Astrocyte of the spinal cord (primary cell): ENCODE results near the gene ZDHHC20.

Experiments
- DNase-seq: peaks from one replicate; pipeline ENCODE4 v3.0.0; 2011; ENCODE audit warnings: low read depth, low spot score
- H3K4me3 ChIP-seq: 2 replicates; pipeline ENCODE4 v1.5.1; 2011; ENCODE audit warnings: low read depth, mild to moderate bottlenecking, low read length, moderate library complexity
- in situ Hi-C: cut with HindIII; loops from 2 replicates; pipeline ENCODE4 v1.10.0; 2017; ENCODE audit warnings: low sequenced_read_pairs
- TF ChIP-seq, protein P1 (sequence below): IDR thresholded peaks from 2 replicates; pipeline ENCODE4 v1.5.1; 2012; ENCODE audit warnings: low read depth, mild to moderate bottlenecking, low read length, inconsistent platforms

ZDHHC20 gene

DNA sequence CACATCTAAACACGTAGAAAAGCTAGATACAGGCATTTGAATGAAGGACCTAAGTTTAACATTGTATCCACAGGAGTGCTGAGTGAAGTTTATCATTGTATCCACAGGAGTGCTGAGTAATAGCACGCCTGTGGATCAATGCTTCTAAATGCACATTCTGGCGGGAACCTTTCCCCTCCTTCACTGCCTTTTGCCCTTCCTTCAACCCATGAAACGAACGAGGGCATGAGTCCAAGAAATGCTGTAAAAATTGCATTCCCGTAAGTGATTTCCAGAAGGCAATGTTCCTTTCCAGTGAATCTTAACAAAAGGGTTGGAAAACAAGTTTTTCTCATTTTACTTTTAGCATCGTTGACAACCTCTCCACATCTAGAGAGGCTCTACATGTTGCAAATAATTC, 88.1 kb downstream of the ZDHHC20 start:
- in situ Hi-C loops: no loop called here
- peak; percentile 22 for DNase-seq
- TF ChIP-seq, protein P1, sequence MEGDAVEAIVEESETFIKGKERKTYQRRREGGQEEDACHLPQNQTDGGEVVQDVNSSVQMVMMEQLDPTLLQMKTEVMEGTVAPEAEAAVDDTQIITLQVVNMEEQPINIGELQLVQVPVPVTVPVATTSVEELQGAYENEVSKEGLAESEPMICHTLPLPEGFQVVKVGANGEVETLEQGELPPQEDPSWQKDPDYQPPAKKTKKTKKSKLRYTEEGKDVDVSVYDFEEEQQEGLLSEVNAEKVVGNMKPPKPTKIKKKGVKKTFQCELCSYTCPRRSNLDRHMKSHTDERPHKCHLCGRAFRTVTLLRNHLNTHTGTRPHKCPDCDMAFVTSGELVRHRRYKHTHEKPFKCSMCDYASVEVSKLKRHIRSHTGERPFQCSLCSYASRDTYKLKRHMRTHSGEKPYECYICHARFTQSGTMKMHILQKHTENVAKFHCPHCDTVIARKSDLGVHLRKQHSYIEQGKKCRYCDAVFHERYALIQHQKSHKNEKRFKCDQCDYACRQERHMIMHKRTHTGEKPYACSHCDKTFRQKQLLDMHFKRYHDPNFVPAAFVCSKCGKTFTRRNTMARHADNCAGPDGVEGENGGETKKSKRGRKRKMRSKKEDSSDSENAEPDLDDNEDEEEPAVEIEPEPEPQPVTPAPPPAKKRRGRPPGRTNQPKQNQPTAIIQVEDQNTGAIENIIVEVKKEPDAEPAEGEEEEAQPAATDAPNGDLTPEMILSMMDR: no peak
- H3K4me3 ChIP-seq: no peak overlapping the region

DNA sequence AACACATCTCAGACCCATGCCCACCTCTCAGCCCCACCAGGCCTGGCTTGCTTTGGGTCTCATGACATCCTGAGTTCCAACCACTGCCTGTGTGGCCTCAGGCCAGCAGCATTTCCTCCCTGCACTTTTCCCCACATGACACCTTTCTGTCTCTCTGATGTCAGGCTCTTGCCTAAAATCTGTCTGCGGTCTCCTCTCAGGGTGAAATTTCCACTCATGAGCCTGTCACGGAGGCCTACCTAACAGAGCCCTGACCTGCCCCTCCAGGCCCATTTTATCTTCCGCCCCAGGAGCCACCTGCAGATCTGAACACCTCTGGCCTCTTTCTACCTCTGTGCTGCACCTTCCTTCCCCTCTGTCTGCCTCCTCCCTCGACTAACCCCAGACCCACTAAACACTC, 93.5 kb downstream of the ZDHHC20 start:
- no peak overlapping the region for H3K4me3 ChIP-seq
- TF ChIP-seq, protein P1: no peak
- in situ Hi-C loops: no loop called here
- DNase-seq: no peak

DNA sequence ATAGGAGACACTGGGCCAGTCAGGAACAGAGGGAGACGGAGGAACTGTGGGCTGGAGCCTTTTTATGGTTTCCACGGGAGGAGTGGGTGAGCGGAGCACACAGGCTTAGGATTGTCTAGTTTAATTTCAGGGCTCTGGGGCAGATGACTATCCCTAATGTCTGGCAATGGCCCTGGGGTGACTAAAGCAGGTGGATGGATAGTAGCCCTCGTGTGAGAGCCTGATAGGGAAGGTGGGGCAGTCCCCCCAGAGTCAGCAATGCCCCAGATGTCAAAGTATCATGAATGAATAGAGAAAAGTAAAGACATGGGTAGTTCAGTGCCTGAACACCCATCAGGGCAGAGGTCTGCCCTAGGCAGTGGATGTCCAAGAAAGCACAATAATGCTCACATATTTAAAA, 94.2 kb downstream of the ZDHHC20 start:
- in situ Hi-C loops: no loop called here
- TF ChIP-seq, protein P1: no peak
- DNase-seq: no peak

DNA sequence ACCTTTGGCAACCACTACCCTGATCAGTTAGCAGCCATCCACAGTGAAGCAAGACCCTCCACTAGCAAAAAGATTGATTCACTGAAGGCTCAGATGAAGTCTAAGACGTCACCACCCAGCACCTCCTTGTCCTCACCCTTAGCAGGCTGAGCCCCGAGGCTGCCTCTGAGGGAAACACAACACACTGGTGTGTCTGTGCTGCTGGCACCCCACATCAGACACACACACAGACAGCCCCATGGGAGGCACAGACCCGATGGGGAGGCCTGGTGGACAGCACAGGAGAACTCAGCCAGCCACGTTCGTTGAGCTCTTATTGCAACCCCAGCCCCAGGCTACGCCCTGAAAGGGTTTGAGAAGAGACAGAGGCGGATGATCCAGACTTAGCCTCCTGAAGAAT, 94.7 kb downstream of the ZDHHC20 start:
- no peak for DNase-seq
- no peak overlapping the region for H3K4me3 ChIP-seq
- TF ChIP-seq, protein P1: no peak
- in situ Hi-C loops: no loop called here

More for the DNA sequence above, 94.2 kb downstream of the ZDHHC20 start:
- no peak overlapping the region for H3K4me3 ChIP-seq

DNA sequence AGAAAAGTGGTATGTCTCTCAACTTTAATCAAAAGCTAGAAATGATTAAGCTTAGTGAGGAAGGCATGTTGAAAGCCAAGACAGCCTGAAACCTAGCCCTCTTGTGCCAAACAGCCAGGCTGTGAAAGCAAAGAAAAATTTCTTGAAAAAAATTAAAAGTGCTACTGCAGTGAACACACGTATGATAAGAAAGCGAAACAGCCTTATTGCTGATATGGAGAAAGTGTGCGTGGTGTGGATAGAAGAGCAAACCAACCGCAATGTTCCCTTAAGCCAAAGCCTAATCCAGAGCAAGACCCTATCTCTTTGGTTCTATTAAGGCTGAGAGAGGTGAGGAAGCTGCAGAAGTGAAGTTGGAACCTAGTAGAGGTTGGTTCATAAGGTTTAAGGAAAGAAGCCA, 96.4 kb downstream of the ZDHHC20 start:
- H3K4me3 ChIP-seq: no peak overlapping the region
- in situ Hi-C loops: no loop called here
- no peak for DNase-seq
- TF ChIP-seq, protein P1: no peak

DNA sequence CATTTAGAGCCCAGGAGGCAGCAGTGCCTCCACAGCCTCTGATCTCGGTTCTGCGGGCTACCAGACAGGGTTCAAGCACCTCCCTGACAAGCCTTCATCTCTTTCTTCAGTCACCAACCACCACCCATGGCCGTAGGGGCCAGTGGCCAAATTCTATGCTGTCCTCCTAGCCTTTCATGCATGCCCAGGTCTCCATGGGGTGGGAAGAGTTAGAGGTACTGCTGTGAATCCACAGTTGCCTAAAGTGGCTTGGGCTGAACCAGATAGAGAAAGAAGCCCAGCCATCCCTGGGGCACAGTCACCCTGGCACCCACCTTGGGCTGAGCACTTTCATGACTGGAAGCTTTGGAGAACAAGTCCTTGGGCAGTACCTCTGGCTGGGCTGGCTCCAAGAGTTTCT, 97.4 kb downstream of the ZDHHC20 start:
- DNase-seq: no peak
- TF ChIP-seq, protein P1: no peak
- no peak overlapping the region for H3K4me3 ChIP-seq
- in situ Hi-C loops: no loop called here

DNA sequence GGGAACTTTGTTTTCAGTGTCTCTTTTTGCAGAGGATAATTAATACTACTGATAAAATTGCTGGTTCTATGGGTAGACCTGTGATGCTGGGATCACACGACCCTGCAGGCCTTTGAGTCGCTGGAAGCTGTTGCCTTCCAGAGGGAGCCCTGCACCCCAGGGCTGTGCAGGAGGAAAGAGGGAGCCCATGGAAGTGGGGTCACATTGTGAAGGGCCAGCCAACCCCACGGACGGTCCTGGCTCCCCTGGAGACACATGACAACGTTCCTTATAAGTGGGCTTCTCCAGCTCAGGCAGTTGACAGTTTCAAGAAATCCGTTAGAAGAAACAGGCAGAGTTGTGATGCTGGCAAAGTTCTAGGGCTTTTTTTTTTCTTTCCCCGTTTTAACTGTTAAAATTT, 98.0 kb downstream of the ZDHHC20 start:
- no peak overlapping the region for H3K4me3 ChIP-seq
- no peak for DNase-seq
- in situ Hi-C loops: no loop called here
- TF ChIP-seq, protein P1: no peak
